HEK293 (cell line): ENCODE measurements around the gene HES1.

Experiments used
- HOXA7 ChIP-seq: sonication (generic); formaldehyde crosslinking; IDR thresholded peaks from 2 replicates; pipeline ENCODE4 v1.8.1; 2022; ENCODE audit warnings: missing genetic modification reagents, borderline replicate concordance
- IKZF3 ChIP-seq: fragments of 450-650 bp; IDR thresholded peaks from 2 replicates; pipeline ENCODE4 v1.5.0; 2018; ENCODE audit warnings: missing biosample characterization, mild to moderate bottlenecking, missing genetic modification characterization, moderate library complexity
- KLF7 ChIP-seq: fragments of 450-650 bp; formaldehyde crosslinking; IDR thresholded peaks from 2 replicates; pipeline ENCODE4 v1.5.1; 2016; ENCODE audit warnings: missing biosample characterization, missing genetic modification characterization, borderline replicate concordance
- SP3 ChIP-seq: fragments of 450-650 bp; formaldehyde crosslinking; IDR thresholded peaks from 2 replicates; pipeline ENCODE4 v1.5.1; 2016; ENCODE audit warnings: missing biosample characterization, missing genetic modification characterization
- SP7 ChIP-seq: fragments of 450-650 bp; formaldehyde crosslinking; IDR thresholded peaks from 2 replicates; pipeline ENCODE4 v1.5.1; 2016; ENCODE audit warnings: missing biosample characterization, missing genetic modification characterization
- YY1 ChIP-seq: fragments of 450-650 bp; formaldehyde crosslinking; IDR thresholded peaks from 2 replicates; pipeline ENCODE4 v1.5.1; 2018; ENCODE audit warnings: missing biosample characterization, missing genetic modification characterization
- ZBTB49 ChIP-seq: fragments of 450-650 bp; formaldehyde crosslinking; IDR thresholded peaks from 2 replicates; pipeline ENCODE4 v1.5.1; 2016; ENCODE audit warnings: missing biosample characterization, missing genetic modification characterization, low read depth
- ZNF221 ChIP-seq: fragments of 450-650 bp; formaldehyde crosslinking; IDR thresholded peaks from 2 replicates; pipeline ENCODE4 v1.5.1; 2017; ENCODE audit warnings: missing biosample characterization, missing genetic modification characterization, borderline replicate concordance
- ZNF274 ChIP-seq, 2 experiments: fragments of 200-500 bp in 1 of 2; fragments of 450-650 bp in 1 of 2; sonication (Bioruptor generic) in 1 of 2; formaldehyde crosslinking in 1 of 2; IDR thresholded peaks; 2 replicates each; pipeline versions ENCODE4 v1.5.1 to v1.6.1; 2014 to 2016; ENCODE audit warnings: borderline replicate concordance in 1 of 2, inconsistent platforms in 1 of 2, low read length in 1 of 2, missing biosample characterization in 1 of 2, missing genetic modification characterization in 1 of 2
- ZNF324 ChIP-seq: fragments of 450-650 bp; formaldehyde crosslinking; IDR thresholded peaks from 2 replicates; pipeline ENCODE4 v1.5.1; 2016; ENCODE audit warnings: missing biosample characterization, missing genetic modification characterization
- ZNF362 ChIP-seq: fragments of 450-650 bp; formaldehyde crosslinking; IDR thresholded peaks from 2 replicates; pipeline ENCODE4 v1.5.1; 2016; ENCODE audit warnings: missing biosample characterization, missing genetic modification characterization
- ZNF433 ChIP-seq: fragments of 450-650 bp; formaldehyde crosslinking; IDR thresholded peaks from 2 replicates; pipeline ENCODE4 v1.5.1; 2016; ENCODE audit warnings: missing biosample characterization, missing genetic modification characterization, low read depth
- ZNF449 ChIP-seq: fragments of 450-650 bp; formaldehyde crosslinking; IDR thresholded peaks from 2 replicates; pipeline ENCODE4 v1.5.1; 2017; ENCODE audit warnings: missing biosample characterization, mild to moderate bottlenecking, missing genetic modification characterization, moderate library complexity
- ZNF621 ChIP-seq: fragments of 450-650 bp; formaldehyde crosslinking; IDR thresholded peaks from 2 replicates; pipeline ENCODE4 v1.5.1; 2017; ENCODE audit warnings: missing biosample characterization, missing genetic modification characterization
- ZNF639 ChIP-seq: fragments of 450-650 bp; formaldehyde crosslinking; IDR thresholded peaks from 2 replicates; pipeline ENCODE4 v1.5.1; 2016; ENCODE audit warnings: missing biosample characterization, missing genetic modification characterization
- ZNF660 ChIP-seq: fragments of 450-650 bp; IDR thresholded peaks from 2 replicates; pipeline ENCODE4 v1.5.1; 2018; ENCODE audit warnings: missing biosample characterization, mild to moderate bottlenecking, missing genetic modification characterization
- ZXDB ChIP-seq: fragments of 450-650 bp; formaldehyde crosslinking; IDR thresholded peaks from 2 replicates; pipeline ENCODE4 v1.5.1; 2016; ENCODE audit warnings: missing biosample characterization, missing genetic modification characterization
- TF ChIP-seq, protein P1 (sequence below): fragments of 450-650 bp; formaldehyde crosslinking; IDR thresholded peaks from 2 replicates; pipeline ENCODE4 v1.5.1; 2016; ENCODE audit warnings: missing biosample characterization, missing genetic modification characterization
- TF ChIP-seq, protein P2 (sequence below): fragments of 450-650 bp; formaldehyde crosslinking; IDR thresholded peaks from 2 replicates; pipeline ENCODE4 v1.5.1; 2016; ENCODE audit warnings: missing biosample characterization, missing genetic modification characterization
- TF ChIP-seq, protein P3 (sequence below): fragments of 450-650 bp; formaldehyde crosslinking; conservative IDR thresholded peaks from 2 replicates; pipeline ENCODE4 v1.5.1; 2016; ENCODE audit warnings: low read depth, missing biosample characterization, missing genetic modification characterization
- TF ChIP-seq, protein P4 (sequence below): fragments of 450-650 bp; formaldehyde crosslinking; optimal IDR thresholded peaks from 2 replicates; pipeline ENCODE3; 2016; ENCODE audit warnings: missing biosample characterization, mild to moderate bottlenecking, missing genetic modification characterization

HES1 gene

DNA sequence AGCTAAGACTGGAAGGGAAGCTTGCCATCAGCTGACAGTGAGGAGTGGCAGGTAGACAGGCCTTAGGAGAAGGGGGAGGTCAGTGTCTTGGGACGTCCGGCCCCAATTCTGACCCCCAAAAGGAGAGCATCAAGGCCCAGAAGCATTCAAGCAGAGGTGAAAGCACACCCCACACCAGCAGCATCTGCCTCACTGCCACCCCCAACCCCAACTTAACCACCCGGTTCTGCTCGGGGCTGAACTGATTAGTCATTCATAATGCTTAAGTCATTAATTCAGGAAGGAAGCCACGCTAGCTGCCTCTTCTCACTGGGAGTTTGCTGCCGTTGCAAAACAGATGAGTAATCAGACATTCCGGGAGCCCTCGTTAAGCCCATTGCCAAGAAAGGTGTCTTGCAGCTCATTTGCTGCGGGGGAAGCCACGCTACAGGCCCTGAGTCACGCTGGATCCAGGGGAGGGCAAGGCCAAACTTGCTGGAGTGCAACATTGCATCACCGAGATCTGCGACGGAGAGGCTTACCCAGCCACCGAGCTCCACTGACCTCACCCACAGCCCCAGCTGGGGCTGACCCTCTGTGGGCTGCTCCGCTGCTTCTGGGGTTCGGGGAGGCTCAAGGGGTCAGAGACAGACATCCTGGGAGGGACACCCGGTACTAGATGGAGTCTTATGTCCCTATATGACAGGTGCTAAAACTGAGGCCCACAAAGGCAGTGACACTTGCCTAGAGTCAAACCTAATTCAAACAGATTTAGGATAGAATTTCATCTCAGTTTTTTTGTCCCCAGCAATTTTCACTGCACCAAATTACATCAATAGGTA is 46.4 kb upstream of the HES1 start (continued):
- TF ChIP-seq ZNF362 (tag by site-specific recombination) (no peak), ZNF660 (tag by site-specific recombination) (peak; percentile 98), ZNF433 (tag by site-specific recombination) (no peak), ZXDB (tag by site-specific recombination) (no peak), ZNF274 (IDR thresholded peaks at IDR 0.05; ENCODE audit: low read length) (no peak), ZNF274 (tag by site-specific recombination; IDR thresholded peaks at IDR 0.05; ENCODE audit: borderline replicate concordance) (no peak), HOXA7 (CRISPR knock-in tag) (no peak), SP3 (tag by site-specific recombination) (peak; percentile 16; the same call in 1 of the 2 replicates), ZNF324 (peak; percentile 87; the same call in 1 of the 2 replicates), ZNF621 (tag by site-specific recombination) (no peak), YY1 (tag by site-specific recombination) (no peak), SP7 (peak; percentile 97), ZBTB49 (tag by site-specific recombination) (no peak), KLF7 (tag by site-specific recombination) (no peak; the same call in 1 of the 2 replicates), ZNF639 (peak; percentile 90), ZNF221 (tag by site-specific recombination) (no peak), IKZF3 (tag by site-specific recombination) (peak; percentile 98), ZNF449 (tag by site-specific recombination) (no peak; the same call in 1 of the 2 replicates)
- TF ChIP-seq, protein P1, sequence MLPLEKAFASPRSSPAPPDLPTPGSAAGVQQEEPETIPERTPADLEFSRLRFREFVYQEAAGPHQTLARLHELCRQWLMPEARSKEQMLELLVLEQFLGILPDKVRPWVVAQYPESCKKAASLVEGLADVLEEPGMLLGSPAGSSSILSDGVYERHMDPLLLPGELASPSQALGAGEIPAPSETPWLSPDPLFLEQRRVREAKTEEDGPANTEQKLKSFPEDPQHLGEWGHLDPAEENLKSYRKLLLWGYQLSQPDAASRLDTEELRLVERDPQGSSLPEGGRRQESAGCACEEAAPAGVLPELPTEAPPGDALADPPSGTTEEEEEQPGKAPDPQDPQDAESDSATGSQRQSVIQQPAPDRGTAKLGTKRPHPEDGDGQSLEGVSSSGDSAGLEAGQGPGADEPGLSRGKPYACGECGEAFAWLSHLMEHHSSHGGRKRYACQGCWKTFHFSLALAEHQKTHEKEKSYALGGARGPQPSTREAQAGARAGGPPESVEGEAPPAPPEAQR (tag by site-specific recombination) = no peak
- TF ChIP-seq, protein P2, sequence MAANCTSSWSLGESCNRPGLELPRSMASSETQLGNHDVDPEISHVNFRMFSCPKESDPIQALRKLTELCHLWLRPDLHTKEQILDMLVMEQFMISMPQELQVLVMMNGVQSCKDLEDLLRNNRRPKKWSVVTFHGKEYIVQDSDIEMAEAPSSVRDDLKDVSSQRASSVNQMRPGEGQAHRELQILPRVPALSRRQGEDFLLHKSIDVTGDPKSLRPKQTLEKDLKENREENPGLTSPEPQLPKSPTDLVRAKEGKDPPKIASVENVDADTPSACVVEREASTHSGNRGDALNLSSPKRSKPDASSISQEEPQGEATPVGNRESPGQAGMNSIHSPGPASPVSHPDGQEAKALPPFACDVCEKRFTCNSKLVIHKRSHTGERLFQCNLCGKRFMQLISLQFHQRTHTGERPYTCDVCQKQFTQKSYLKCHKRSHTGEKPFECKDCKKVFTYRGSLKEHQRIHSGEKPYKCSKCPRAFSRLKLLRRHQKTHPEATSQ (tag by site-specific recombination) = no peak
- TF ChIP-seq, protein P3, sequence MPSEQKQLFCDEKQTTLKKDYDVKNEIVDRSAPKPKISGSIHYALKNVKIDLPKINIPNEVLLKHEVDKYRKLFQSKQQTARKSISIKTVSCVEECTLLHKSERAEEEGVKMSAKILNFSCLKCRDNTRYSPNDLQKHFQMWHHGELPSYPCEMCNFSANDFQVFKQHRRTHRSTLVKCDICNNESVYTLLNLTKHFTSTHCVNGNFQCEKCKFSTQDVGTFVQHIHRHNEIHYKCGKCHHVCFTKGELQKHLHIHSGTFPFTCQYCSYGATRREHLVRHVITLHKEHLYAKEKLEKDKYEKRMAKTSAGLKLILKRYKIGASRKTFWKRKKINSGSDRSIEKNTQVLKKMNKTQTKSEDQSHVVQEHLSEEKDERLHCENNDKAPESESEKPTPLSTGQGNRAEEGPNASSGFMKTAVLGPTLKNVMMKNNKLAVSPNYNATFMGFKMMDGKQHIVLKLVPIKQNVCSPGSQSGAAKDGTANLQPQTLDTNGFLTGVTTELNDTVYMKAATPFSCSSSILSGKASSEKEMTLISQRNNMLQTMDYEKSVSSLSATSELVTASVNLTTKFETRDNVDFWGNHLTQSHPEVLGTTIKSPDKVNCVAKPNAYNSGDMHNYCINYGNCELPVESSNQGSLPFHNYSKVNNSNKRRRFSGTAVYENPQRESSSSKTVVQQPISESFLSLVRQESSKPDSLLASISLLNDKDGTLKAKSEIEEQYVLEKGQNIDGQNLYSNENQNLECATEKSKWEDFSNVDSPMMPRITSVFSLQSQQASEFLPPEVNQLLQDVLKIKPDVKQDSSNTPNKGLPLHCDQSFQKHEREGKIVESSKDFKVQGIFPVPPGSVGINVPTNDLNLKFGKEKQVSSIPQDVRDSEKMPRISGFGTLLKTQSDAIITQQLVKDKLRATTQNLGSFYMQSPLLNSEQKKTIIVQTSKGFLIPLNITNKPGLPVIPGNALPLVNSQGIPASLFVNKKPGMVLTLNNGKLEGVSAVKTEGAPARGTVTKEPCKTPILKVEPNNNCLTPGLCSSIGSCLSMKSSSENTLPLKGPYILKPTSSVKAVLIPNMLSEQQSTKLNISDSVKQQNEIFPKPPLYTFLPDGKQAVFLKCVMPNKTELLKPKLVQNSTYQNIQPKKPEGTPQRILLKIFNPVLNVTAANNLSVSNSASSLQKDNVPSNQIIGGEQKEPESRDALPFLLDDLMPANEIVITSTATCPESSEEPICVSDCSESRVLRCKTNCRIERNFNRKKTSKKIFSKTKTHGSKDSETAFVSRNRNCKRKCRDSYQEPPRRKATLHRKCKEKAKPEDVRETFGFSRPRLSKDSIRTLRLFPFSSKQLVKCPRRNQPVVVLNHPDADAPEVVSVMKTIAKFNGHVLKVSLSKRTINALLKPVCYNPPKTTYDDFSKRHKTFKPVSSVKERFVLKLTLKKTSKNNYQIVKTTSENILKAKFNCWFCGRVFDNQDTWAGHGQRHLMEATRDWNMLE (tag by site-specific recombination) = 0 out of 2 replicates have a peak, but pooled peaks have one; percentile 37
- TF ChIP-seq, protein P4, sequence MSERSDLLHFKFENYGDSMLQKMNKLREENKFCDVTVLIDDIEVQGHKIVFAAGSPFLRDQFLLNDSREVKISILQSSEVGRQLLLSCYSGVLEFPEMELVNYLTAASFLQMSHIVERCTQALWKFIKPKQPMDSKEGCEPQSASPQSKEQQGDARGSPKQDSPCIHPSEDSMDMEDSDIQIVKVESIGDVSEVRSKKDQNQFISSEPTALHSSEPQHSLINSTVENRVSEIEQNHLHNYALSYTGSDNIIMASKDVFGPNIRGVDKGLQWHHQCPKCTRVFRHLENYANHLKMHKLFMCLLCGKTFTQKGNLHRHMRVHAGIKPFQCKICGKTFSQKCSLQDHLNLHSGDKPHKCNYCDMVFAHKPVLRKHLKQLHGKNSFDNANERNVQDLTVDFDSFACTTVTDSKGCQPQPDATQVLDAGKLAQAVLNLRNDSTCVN (tag by site-specific recombination) = no peak
